H9 (cell line): ENCODE results near the gene TPCN2. TPM values are rescaled to one million over a fixed set of nuclear protein-coding genes. Genes with fewer than 3 reads are reported as not detected.

Experiments used
- DNase-seq: peaks from one replicate; pipeline ENCODE4 v3.0.0-alpha.2; 2017
- H2AFZ ChIP-seq: one replicate; pipeline ENCODE4 v1.6.1; 2013; ENCODE audit warnings: mild to moderate bottlenecking, low read length, control low read depth, moderate library complexity
- H2AK5ac ChIP-seq: 2 replicates; pipeline ENCODE4 v1.6.1; 2013; ENCODE audit warnings: low read length, control low read depth, mixed read lengths; ENCODE audit not compliant: insufficient read length
- H2BK120ac ChIP-seq: one replicate; pipeline ENCODE4 v1.6.1; 2013; ENCODE audit warnings: low read depth, mild to moderate bottlenecking, low read length, control low read depth, inconsistent platforms; ENCODE audit not compliant: poor library complexity, severe bottlenecking
- H2BK12ac ChIP-seq: 2 replicates; pipeline ENCODE4 v1.6.1; 2013; ENCODE audit warnings: low read length, control low read depth, mixed read lengths, low read depth; ENCODE audit not compliant: insufficient read length
- H2BK15ac ChIP-seq: 2 replicates; pipeline ENCODE4 v1.6.1; 2013; ENCODE audit warnings: low read depth, low read length, control low read depth
- H2BK20ac ChIP-seq: one replicate; pipeline ENCODE4 v1.6.1; 2013; ENCODE audit warnings: low read depth, mild to moderate bottlenecking, low read length, control low read depth, inconsistent platforms; ENCODE audit not compliant: poor library complexity, severe bottlenecking
- H2BK5ac ChIP-seq: 2 replicates; pipeline ENCODE4 v1.6.1; 2013; ENCODE audit warnings: low read length, control low read depth, mixed read lengths; ENCODE audit not compliant: insufficient read length
- H3K14ac ChIP-seq: 2 replicates; pipeline ENCODE4 v1.6.1; 2013; ENCODE audit warnings: low read length, control low read depth; ENCODE audit not compliant: insufficient read depth
- H3K18ac ChIP-seq: 2 replicates; pipeline ENCODE4 v1.6.1; 2013; ENCODE audit warnings: low read depth, mild to moderate bottlenecking, mixed read lengths, low read length, control low read depth; ENCODE audit not compliant: insufficient read length
- H3K23ac ChIP-seq: 2 replicates; pipeline ENCODE4 v1.6.1; 2013; ENCODE audit warnings: low read length, control low read depth, mixed read lengths, low read depth; ENCODE audit not compliant: insufficient read length
- H3K23me2 ChIP-seq: 2 replicates; pipeline ENCODE4 v1.6.1; 2013; ENCODE audit warnings: low read depth, mild to moderate bottlenecking, mixed read lengths, low read length, control low read depth; ENCODE audit not compliant: insufficient read length, poor library complexity, severe bottlenecking
- H3K27ac ChIP-seq: 2 replicates; pipeline ENCODE4 v1.5.1; 2013; ENCODE audit warnings: low read length, control low read depth, mixed read lengths, low read depth; ENCODE audit not compliant: insufficient read length
- H3K27me3 ChIP-seq: 2 replicates; pipeline ENCODE4 v1.6.1; 2013; ENCODE audit warnings: low read length, control low read depth, inconsistent platforms; ENCODE audit not compliant: insufficient read depth
- H3K4ac ChIP-seq: 2 replicates; pipeline ENCODE4 v1.6.1; 2013; ENCODE audit warnings: low read depth, mild to moderate bottlenecking, control low read depth, inconsistent platforms, low read length, moderate library complexity
- H3K4me1 ChIP-seq: 2 replicates; pipeline ENCODE4 v1.6.1; 2013; ENCODE audit warnings: low read length, control low read depth, inconsistent platforms; ENCODE audit not compliant: insufficient read depth
- H3K4me2 ChIP-seq: 2 replicates; pipeline ENCODE4 v1.6.1; 2013; ENCODE audit warnings: low read length, control low read depth, mixed read lengths; ENCODE audit not compliant: insufficient read length, insufficient read depth
- H3K56ac ChIP-seq: 2 replicates; pipeline ENCODE4 v1.6.1; 2013; ENCODE audit warnings: low read depth, mild to moderate bottlenecking, mixed read lengths, low read length, control low read depth; ENCODE audit not compliant: insufficient read length
- H3K79me1 ChIP-seq: 2 replicates; pipeline ENCODE4 v1.6.1; 2013; ENCODE audit warnings: low read depth, mild to moderate bottlenecking, moderate library complexity, low read length, control low read depth, inconsistent platforms; ENCODE audit not compliant: insufficient read depth, poor library complexity, severe bottlenecking
- H3K79me2 ChIP-seq: 2 replicates; pipeline ENCODE4 v1.6.1; 2013; ENCODE audit warnings: low read length, control low read depth, inconsistent platforms; ENCODE audit not compliant: insufficient read depth
- H3K9ac ChIP-seq: 2 replicates; pipeline ENCODE4 v1.6.1; 2013; ENCODE audit warnings: low read length, control low read depth, mixed read lengths; ENCODE audit not compliant: insufficient read length; ENCODE audit errors: extremely low read depth
- H3K9me3 ChIP-seq: one replicate; pipeline ENCODE4 v1.6.1; 2013; ENCODE audit warnings: low read depth, low read length, inconsistent platforms; ENCODE audit not compliant: control insufficient read depth
- H3T11ph ChIP-seq: one replicate; pipeline ENCODE4 v1.6.1; 2013; ENCODE audit warnings: mild to moderate bottlenecking, low read length, control low read depth, inconsistent platforms
- H4K20me1 ChIP-seq: one replicate; pipeline ENCODE4 v1.6.1; 2013; ENCODE audit not compliant: control insufficient read depth, insufficient read length, insufficient read depth
- H4K5ac ChIP-seq: 2 replicates; pipeline ENCODE4 v1.6.1; 2013; ENCODE audit warnings: low read depth, mild to moderate bottlenecking, mixed read lengths, low read length, control low read depth; ENCODE audit not compliant: insufficient read length
- H4K8ac ChIP-seq: replicated peaks from 2 replicates; pipeline ENCODE4 v1.6.1; 2013; ENCODE audit warnings: low read length, control low read depth, mixed read lengths, low read depth; ENCODE audit not compliant: insufficient read length
- H4K91ac ChIP-seq: 2 replicates; pipeline ENCODE4 v1.6.1; 2013; ENCODE audit warnings: low read depth, mild to moderate bottlenecking, moderate library complexity, mixed read lengths, low read length, control low read depth; ENCODE audit not compliant: insufficient read length
- H3K27ac Mint-ChIP-seq, 3 experiments: 2 replicates in 2 of 3; 3 replicates in 1 of 3; pipeline ENCODE4 v1.8.0; 2020 to 2021; ENCODE audit warnings: mixed read lengths in 3 of 3, mild to moderate bottlenecking in 1 of 3, moderate library complexity in 1 of 3
- H3K27me3 Mint-ChIP-seq: 2 replicates; pipeline ENCODE4 v1.8.0; 2021; ENCODE audit warnings: low read depth, mild to moderate bottlenecking, moderate library complexity, mixed read lengths
- H3K36me3 Mint-ChIP-seq, 3 experiments: 2 replicates in 2 of 3; 3 replicates in 1 of 3; pipeline ENCODE4 v1.8.0; 2020 to 2021; ENCODE audit warnings: low read depth in 3 of 3, mixed read lengths in 3 of 3; ENCODE audit not compliant: insufficient read depth in 1 of 3
- H3K4me1 Mint-ChIP-seq, 2 experiments: 2 replicates each; pipeline ENCODE4 v1.8.0; 2020; ENCODE audit warnings: mixed read lengths in 2 of 2
- H3K4me3 Mint-ChIP-seq, 2 experiments: 2 replicates in 1 of 2; 3 replicates in 1 of 2; pipeline ENCODE4 v1.8.0; 2020 to 2021; ENCODE audit warnings: mild to moderate bottlenecking in 2 of 2, mixed read lengths in 2 of 2, moderate library complexity in 1 of 2
- H3K9me3 Mint-ChIP-seq, 2 experiments: 2 replicates in 1 of 2; 3 replicates in 1 of 2; pipeline ENCODE4 v1.8.0; 2020; ENCODE audit warnings: mild to moderate bottlenecking in 2 of 2, mixed read lengths in 2 of 2, moderate library complexity in 1 of 2
- CTCF ChIP-seq: fragments of 200-600 bp; sonication (generic); conservative IDR thresholded peaks from 3 replicates; pipeline ENCODE4 v1.8.0; 2021; ENCODE audit warnings: antibody characterized with exemption, mild to moderate bottlenecking
- WGBS: extraction: QIAGEN DNeasy Blood & Tissue Kit; methylation state at CpG from one replicate; pipeline ENCODE4 v1.1.7; 2013; ENCODE audit warnings: missing lambda C conversion rate, low lambda C conversion rate, mixed read lengths; ENCODE audit not compliant: insufficient read length; ENCODE audit errors: extremely low coverage; 5-methylcytosine and 5-hydroxymethylcytosine counted together
- total RNA-seq: library from RNA; stranded (reverse); gene quantifications from 2 replicates; pipeline ENCODE4 v1.2.1, GENCODE V29; 2021

The TPCN2 gene
- total RNA-seq, 1 experiment from 2014 or later = 16.8 TPM

- H2BK5ac ChIP-seq = no peak overlapping the region
- H3K79me1 ChIP-seq = no peaks in the 10 kb centered on the region
- no peak overlapping the region for H4K5ac ChIP-seq
- H3K4ac ChIP-seq = no peak overlapping the region
- H3K9me3 ChIP-seq = no peaks in the 10 kb centered on the region
- H3K4me1 ChIP-seq = no peaks in the 10 kb centered on the region
- H3K23me2 ChIP-seq = no peaks in the 10 kb centered on the region
- H3K23ac ChIP-seq = no peak overlapping the region
- H2AK5ac ChIP-seq = no peak overlapping the region
- H4K91ac ChIP-seq = no peak overlapping the region
- Mint-ChIP-seq H3K27ac (peak overlapping the region in 1 of 3 experiments; percentile 74; a peak in 1 of 7 replicates), H3K4me1 (peaks cover 5 to 9% of the 10 kb centered on the region in 2 experiments; a peak in 3 of 4 replicates), H3K27me3 (no peaks in the 10 kb centered on the region), H3K36me3 (peaks cover 9 to 45% (median 39%) of the 10 kb centered on the region in 3 experiments), H3K4me3 (no peak overlapping the region), H3K9me3 (no peaks in the 10 kb centered on the region)
- H3K18ac ChIP-seq = no peak overlapping the region
- DNase-seq = no peak
- H2BK15ac ChIP-seq = no peak overlapping the region
- no peak overlapping the region for H3K9ac ChIP-seq
- H4K8ac ChIP-seq = no peak overlapping the region
- WGBS = no CpG with 5 or more reads among the region's 14 CpGs
- H3K56ac ChIP-seq = no peak overlapping the region
- no peak overlapping the region for H2BK20ac ChIP-seq
- H2AFZ ChIP-seq = no peak overlapping the region
- no peak overlapping the region for H3T11ph ChIP-seq
- no peaks in the 10 kb centered on the region for H3K27me3 ChIP-seq
- no peak for TF ChIP-seq CTCF
- no peak overlapping the region for H3K4me2 ChIP-seq
- H3K27ac ChIP-seq = no peak overlapping the region
- no peak overlapping the region for H2BK12ac ChIP-seq
- H3K14ac ChIP-seq = no peak overlapping the region
- H3K79me2 ChIP-seq = no peaks in the 10 kb centered on the region
- H2BK120ac ChIP-seq = no peak overlapping the region
- H4K20me1 ChIP-seq = no peaks in the 10 kb centered on the region
Observed at GRCh38 chr11:69087811-69088210, 39.1 kb downstream of the TPCN2 start.
